Measurements from ENCODE around the gene PPP2R2B.

The PPP2R2B gene

GRCh38 chr5:146827901-146828300 lies 50.7 kb downstream of the PPP2R2B start:
- Mint-ChIP-seq H3K36me3 (no peaks in the 10 kb centered on the region), H3K4me3 (no peak overlapping the region), H3K4me1 (no peaks in the 10 kb centered on the region), H3K9me3 (no peaks in the 10 kb centered on the region), H3K27me3 (no peaks in the 10 kb centered on the region), H3K27ac (no peak overlapping the region)
- CTCF ChIA-PET = no interaction called here
- no peak for DNase-seq

GRCh38 chr5:146825033-146825432 lies 53.5 kb downstream of the PPP2R2B start:
- no peaks in the 10 kb centered on the region for H3K36me3 Mint-ChIP-seq
- H3K27me3 Mint-ChIP-seq = no peaks in the 10 kb centered on the region
- no peak overlapping the region for H3K4me3 Mint-ChIP-seq
- no peaks in the 10 kb centered on the region for H3K4me1 Mint-ChIP-seq
- H3K27ac Mint-ChIP-seq = no peak overlapping the region
- CTCF ChIA-PET = interaction anchor here (0.7 kb wide), 1 partner anchor 12 kb away, joined by 3 read pairs; no protein-coding TSS in a partner anchor
- no peaks in the 10 kb centered on the region for H3K9me3 Mint-ChIP-seq
- DNase-seq = peak; percentile 57

GRCh38 chr5:146821732-146822131 lies 56.8 kb downstream of the PPP2R2B start:
- CTCF ChIA-PET = no interaction called here
- H3K27ac Mint-ChIP-seq = no peak overlapping the region
- no peaks in the 10 kb centered on the region for H3K27me3 Mint-ChIP-seq
- H3K9me3 Mint-ChIP-seq = no peaks in the 10 kb centered on the region
- no peak overlapping the region for H3K4me3 Mint-ChIP-seq
- H3K4me1 Mint-ChIP-seq = no peaks in the 10 kb centered on the region
- no peak for DNase-seq
- no peaks in the 10 kb centered on the region for H3K36me3 Mint-ChIP-seq

- Mint-ChIP-seq H3K4me1 (no peaks in the 10 kb centered on the region), H3K27me3 (no peaks in the 10 kb centered on the region), H3K9me3 (no peaks in the 10 kb centered on the region), H3K36me3 (no peaks in the 10 kb centered on the region), H3K27ac (no peak overlapping the region), H3K4me3 (no peak overlapping the region)
- DNase-seq = no peak
- CTCF ChIA-PET = no interaction called here
Observed at GRCh38 chr5:146820987-146821386, 57.6 kb downstream of the PPP2R2B start.

GRCh38 chr5:146818822-146819221 lies 59.7 kb downstream of the PPP2R2B start:
- no peaks in the 10 kb centered on the region for H3K9me3 Mint-ChIP-seq
- H3K27me3 Mint-ChIP-seq = no peaks in the 10 kb centered on the region
- H3K4me3 Mint-ChIP-seq = no peak overlapping the region
- peaks cover 1% of the 10 kb centered on the region for H3K4me1 Mint-ChIP-seq
- CTCF ChIA-PET = no interaction called here
- no peak for DNase-seq
- H3K36me3 Mint-ChIP-seq = no peaks in the 10 kb centered on the region
- no peak overlapping the region for H3K27ac Mint-ChIP-seq

GRCh38 chr5:146817973-146818372 lies 60.6 kb downstream of the PPP2R2B start:
- H3K9me3 Mint-ChIP-seq = no peaks in the 10 kb centered on the region
- no peak for DNase-seq
- no peak overlapping the region for H3K4me3 Mint-ChIP-seq
- no peaks in the 10 kb centered on the region for H3K36me3 Mint-ChIP-seq
- no peaks in the 10 kb centered on the region for H3K27me3 Mint-ChIP-seq
- no peak overlapping the region for H3K27ac Mint-ChIP-seq
- peaks cover 5% of the 10 kb centered on the region for H3K4me1 Mint-ChIP-seq
- CTCF ChIA-PET = no interaction called here

- DNase-seq = no peak
- CTCF ChIA-PET = no interaction called here
- Mint-ChIP-seq H3K4me1 (peaks cover 5% of the 10 kb centered on the region), H3K36me3 (no peaks in the 10 kb centered on the region), H3K9me3 (no peaks in the 10 kb centered on the region), H3K27me3 (no peaks in the 10 kb centered on the region), H3K27ac (no peak overlapping the region), H3K4me3 (no peak overlapping the region)
Observed at GRCh38 chr5:146816775-146817387, 61.7 kb downstream of the PPP2R2B start.

- no peak for DNase-seq
- CTCF ChIA-PET = no interaction called here
- Mint-ChIP-seq H3K4me3 (no peak overlapping the region), H3K27me3 (no peaks in the 10 kb centered on the region), H3K4me1 (peaks cover 5% of the 10 kb centered on the region), H3K9me3 (no peaks in the 10 kb centered on the region), H3K36me3 (no peaks in the 10 kb centered on the region), H3K27ac (no peak overlapping the region)
Observed at GRCh38 chr5:146815411-146815810, 63.1 kb downstream of the PPP2R2B start.

GRCh38 chr5:146813346-146814157 lies 65.0 kb downstream of the PPP2R2B start:
- H3K27me3 Mint-ChIP-seq = no peaks in the 10 kb centered on the region
- DNase-seq = no peak
- H3K9me3 Mint-ChIP-seq = no peaks in the 10 kb centered on the region
- no peaks in the 10 kb centered on the region for H3K36me3 Mint-ChIP-seq
- H3K4me3 Mint-ChIP-seq = no peak overlapping the region
- CTCF ChIA-PET = no interaction called here
- peaks cover 5% of the 10 kb centered on the region for H3K4me1 Mint-ChIP-seq
- H3K27ac Mint-ChIP-seq = no peak overlapping the region

GRCh38 chr5:146805081-146805480 lies 73.5 kb downstream of the PPP2R2B start:
- Mint-ChIP-seq H3K27ac (no peak overlapping the region), H3K4me3 (no peak overlapping the region), H3K4me1 (no peaks in the 10 kb centered on the region), H3K27me3 (no peaks in the 10 kb centered on the region), H3K36me3 (no peaks in the 10 kb centered on the region), H3K9me3 (no peaks in the 10 kb centered on the region)
- no peak for DNase-seq
- CTCF ChIA-PET = interaction anchor here (0.6 kb wide), 1 partner anchor 569 kb away, joined by 3 read pairs; no protein-coding TSS in a partner anchor

- CTCF ChIA-PET = no interaction called here
- no peak overlapping the region for H3K27ac Mint-ChIP-seq
- H3K36me3 Mint-ChIP-seq = no peaks in the 10 kb centered on the region
- no peak overlapping the region for H3K4me3 Mint-ChIP-seq
- no peak for DNase-seq
- H3K27me3 Mint-ChIP-seq = no peaks in the 10 kb centered on the region
- no peaks in the 10 kb centered on the region for H3K4me1 Mint-ChIP-seq
- no peaks in the 10 kb centered on the region for H3K9me3 Mint-ChIP-seq
Observed at GRCh38 chr5:146802945-146803522, 75.5 kb downstream of the PPP2R2B start.

- Mint-ChIP-seq H3K27ac (no peak overlapping the region), H3K9me3 (no peaks in the 10 kb centered on the region), H3K36me3 (no peaks in the 10 kb centered on the region), H3K4me3 (no peak overlapping the region), H3K27me3 (no peaks in the 10 kb centered on the region), H3K4me1 (peaks cover 4% of the 10 kb centered on the region)
- CTCF ChIA-PET = no interaction called here
- DNase-seq = no peak
Observed at GRCh38 chr5:146799671-146800070, 78.9 kb downstream of the PPP2R2B start.

GRCh38 chr5:146799231-146799630 lies 79.3 kb downstream of the PPP2R2B start:
- CTCF ChIA-PET = no interaction called here
- Mint-ChIP-seq H3K36me3 (no peaks in the 10 kb centered on the region), H3K4me3 (no peak overlapping the region), H3K9me3 (no peaks in the 10 kb centered on the region), H3K4me1 (peaks cover 9% of the 10 kb centered on the region), H3K27me3 (no peaks in the 10 kb centered on the region), H3K27ac (no peak overlapping the region)
- no peak for DNase-seq

- H3K9me3 Mint-ChIP-seq = no peaks in the 10 kb centered on the region
- CTCF ChIA-PET = no interaction called here
- no peak overlapping the region for H3K4me3 Mint-ChIP-seq
- H3K36me3 Mint-ChIP-seq = no peaks in the 10 kb centered on the region
- no peaks in the 10 kb centered on the region for H3K27me3 Mint-ChIP-seq
- DNase-seq = no peak
- no peak overlapping the region for H3K27ac Mint-ChIP-seq
- H3K4me1 Mint-ChIP-seq = peaks cover 17% of the 10 kb centered on the region
Observed at GRCh38 chr5:146797658-146798057, 80.9 kb downstream of the PPP2R2B start.

- CTCF ChIA-PET = no interaction called here
- no peak for DNase-seq
- Mint-ChIP-seq H3K27me3 (no peaks in the 10 kb centered on the region), H3K36me3 (no peaks in the 10 kb centered on the region), H3K9me3 (no peaks in the 10 kb centered on the region), H3K27ac (no peak overlapping the region), H3K4me3 (no peak overlapping the region), H3K4me1 (peaks cover 17% of the 10 kb centered on the region)
Observed at GRCh38 chr5:146796911-146797310, 81.6 kb downstream of the PPP2R2B start.
